ENCODE results near the gene OR2AK2. TPM values are rescaled to one million over a fixed set of nuclear protein-coding genes. Genes with fewer than 3 reads are reported as not detected.

OR2AK2 gene
- total RNA-seq, 1 donor from 2014 or later = not detected

DNA sequence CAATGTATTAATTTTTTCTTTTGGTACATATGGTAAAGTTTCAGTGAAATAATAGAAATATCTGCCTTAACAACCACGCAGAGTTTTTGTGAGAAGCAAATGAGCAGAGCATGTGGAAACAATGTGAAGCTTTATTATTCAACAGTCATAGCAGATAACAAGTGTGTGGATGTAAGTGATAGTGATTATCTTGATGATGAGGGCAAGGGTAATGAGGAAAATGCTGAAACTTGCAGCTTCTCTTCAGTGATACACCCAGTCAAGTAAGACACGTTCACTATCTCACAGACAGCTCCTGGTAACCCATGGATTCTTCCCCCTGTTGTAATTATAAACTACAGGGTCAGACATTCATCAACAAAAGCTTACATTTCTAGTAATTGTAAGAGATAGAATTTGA lies 33.8 kb downstream of the OR2AK2 start:
- TF ChIP-seq, protein P1, sequence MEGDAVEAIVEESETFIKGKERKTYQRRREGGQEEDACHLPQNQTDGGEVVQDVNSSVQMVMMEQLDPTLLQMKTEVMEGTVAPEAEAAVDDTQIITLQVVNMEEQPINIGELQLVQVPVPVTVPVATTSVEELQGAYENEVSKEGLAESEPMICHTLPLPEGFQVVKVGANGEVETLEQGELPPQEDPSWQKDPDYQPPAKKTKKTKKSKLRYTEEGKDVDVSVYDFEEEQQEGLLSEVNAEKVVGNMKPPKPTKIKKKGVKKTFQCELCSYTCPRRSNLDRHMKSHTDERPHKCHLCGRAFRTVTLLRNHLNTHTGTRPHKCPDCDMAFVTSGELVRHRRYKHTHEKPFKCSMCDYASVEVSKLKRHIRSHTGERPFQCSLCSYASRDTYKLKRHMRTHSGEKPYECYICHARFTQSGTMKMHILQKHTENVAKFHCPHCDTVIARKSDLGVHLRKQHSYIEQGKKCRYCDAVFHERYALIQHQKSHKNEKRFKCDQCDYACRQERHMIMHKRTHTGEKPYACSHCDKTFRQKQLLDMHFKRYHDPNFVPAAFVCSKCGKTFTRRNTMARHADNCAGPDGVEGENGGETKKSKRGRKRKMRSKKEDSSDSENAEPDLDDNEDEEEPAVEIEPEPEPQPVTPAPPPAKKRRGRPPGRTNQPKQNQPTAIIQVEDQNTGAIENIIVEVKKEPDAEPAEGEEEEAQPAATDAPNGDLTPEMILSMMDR (conservative IDR thresholded peaks at IDR 0.05) = no peak
- no peaks in the 10 kb centered on the region for H3K27me3 Mint-ChIP-seq
- H3K4me3 Mint-ChIP-seq = no peak overlapping the region
- no peaks in the 10 kb centered on the region for H3K36me3 Mint-ChIP-seq
- no peak for DNase-seq (ENCODE audit: extremely low spot score, unreplicated experiment)
- H3K9me3 Mint-ChIP-seq = peaks cover 11% of the 10 kb centered on the region
- H3K27ac Mint-ChIP-seq = no peak overlapping the region
- H3K4me1 Mint-ChIP-seq (ENCODE audit: unreplicated experiment) = no peaks in the 10 kb centered on the region

DNA sequence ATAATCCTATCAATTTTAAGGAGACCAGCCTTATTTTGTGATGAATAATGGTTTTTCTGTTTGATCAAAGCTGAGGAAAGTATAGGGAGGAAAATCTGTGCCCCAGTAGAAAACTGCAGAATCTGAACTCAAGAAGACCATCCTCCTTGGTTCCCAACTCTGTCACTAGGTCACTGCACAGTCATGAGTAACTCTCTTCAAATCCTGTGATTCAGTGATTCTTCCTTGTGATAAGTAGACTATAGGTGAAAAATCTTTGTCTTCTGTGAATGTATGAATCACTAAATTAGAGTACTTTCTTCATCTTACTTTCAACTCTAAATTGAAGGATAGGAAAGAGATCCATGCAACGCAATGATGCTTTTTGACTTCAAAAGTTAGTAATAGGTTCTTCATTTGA lies 35.1 kb downstream of the OR2AK2 start:
- no peaks in the 10 kb centered on the region for H3K27me3 Mint-ChIP-seq
- H3K27ac Mint-ChIP-seq = no peak overlapping the region
- no peak overlapping the region for H3K4me3 Mint-ChIP-seq
- TF ChIP-seq, protein P1 (conservative IDR thresholded peaks at IDR 0.05) = no peak
- H3K36me3 Mint-ChIP-seq = no peaks in the 10 kb centered on the region
- DNase-seq (ENCODE audit: extremely low spot score, unreplicated experiment) = no peak
- peaks cover 9% of the 10 kb centered on the region for H3K9me3 Mint-ChIP-seq
- no peaks in the 10 kb centered on the region for H3K4me1 Mint-ChIP-seq (ENCODE audit: unreplicated experiment)

DNA sequence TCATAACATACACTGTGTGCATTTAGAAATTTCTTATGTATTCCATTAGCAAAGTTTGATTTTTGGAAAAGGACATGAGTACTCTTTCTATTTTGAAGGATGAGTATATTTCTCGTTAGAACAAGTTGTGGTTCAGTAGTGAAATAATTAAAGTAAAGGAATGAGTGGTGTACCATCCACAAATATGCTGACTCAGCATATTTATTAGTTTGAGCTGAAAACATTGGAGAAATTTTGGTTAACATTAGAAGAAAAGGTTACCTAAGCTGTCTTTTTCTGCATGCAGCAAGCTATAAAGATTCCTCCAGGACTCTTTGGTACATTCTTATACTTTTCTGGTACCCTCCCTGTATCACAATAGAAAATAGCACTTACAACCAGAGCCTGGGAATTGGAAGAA lies 42.7 kb downstream of the OR2AK2 start:
- no peaks in the 10 kb centered on the region for H3K36me3 Mint-ChIP-seq
- TF ChIP-seq, protein P1 (conservative IDR thresholded peaks at IDR 0.05) = no peak
- no peak overlapping the region for H3K4me3 Mint-ChIP-seq
- H3K4me1 Mint-ChIP-seq (ENCODE audit: unreplicated experiment) = no peaks in the 10 kb centered on the region
- no peaks in the 10 kb centered on the region for H3K27me3 Mint-ChIP-seq
- DNase-seq (ENCODE audit: extremely low spot score, unreplicated experiment) = no peak
- H3K27ac Mint-ChIP-seq = no peak overlapping the region
- H3K9me3 Mint-ChIP-seq = peaks cover 9% of the 10 kb centered on the region

DNA sequence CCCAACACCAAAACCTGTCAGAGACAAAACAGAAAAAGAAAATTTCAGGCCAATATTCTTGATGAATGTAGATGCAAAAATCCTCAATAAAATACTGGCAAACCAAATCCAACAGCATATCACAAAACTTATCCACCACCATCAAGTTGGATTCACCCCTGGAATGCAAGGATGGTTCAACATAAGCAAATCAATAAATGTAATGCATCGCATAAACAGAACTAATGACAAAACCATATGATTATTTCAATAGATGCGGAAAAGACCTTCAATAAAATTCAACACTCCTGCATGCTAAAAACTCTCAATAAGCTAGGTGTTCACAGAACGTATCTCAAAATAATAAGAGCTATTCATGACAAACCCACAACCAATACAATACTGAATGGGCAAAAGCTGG lies 44.6 kb downstream of the OR2AK2 start:
- H3K27me3 Mint-ChIP-seq = no peaks in the 10 kb centered on the region
- H3K9me3 Mint-ChIP-seq = peaks cover 6% of the 10 kb centered on the region
- no peak overlapping the region for H3K4me3 Mint-ChIP-seq
- TF ChIP-seq, protein P1 (conservative IDR thresholded peaks at IDR 0.05) = no peak
- no peaks in the 10 kb centered on the region for H3K4me1 Mint-ChIP-seq (ENCODE audit: unreplicated experiment)
- no peak for DNase-seq (ENCODE audit: extremely low spot score, unreplicated experiment)
- H3K27ac Mint-ChIP-seq = no peak overlapping the region
- H3K36me3 Mint-ChIP-seq = no peaks in the 10 kb centered on the region

DNA sequence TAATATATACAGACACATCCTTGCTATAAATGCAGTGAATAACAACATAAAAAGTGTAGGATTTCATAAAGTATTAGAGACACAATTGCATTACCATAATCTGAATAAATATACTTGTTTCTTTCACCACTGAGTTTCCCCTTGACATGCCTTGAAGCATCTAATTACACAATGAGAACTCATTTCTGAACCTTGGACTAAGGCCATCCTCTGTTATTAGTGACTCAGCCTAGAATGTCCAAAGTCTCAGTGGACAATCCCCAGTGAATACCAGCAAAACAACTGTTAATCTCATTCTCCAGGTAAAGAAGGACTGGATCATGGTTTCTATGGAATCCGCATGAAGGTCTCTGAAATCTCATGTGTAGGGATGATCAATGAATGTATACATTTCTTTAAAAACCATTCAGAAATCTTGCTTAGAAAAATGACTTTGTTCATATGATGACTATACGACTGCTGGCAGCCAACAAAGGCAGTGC lies 48.2 kb downstream of the OR2AK2 start, which contains the start of gene OR2L5:
Gene OR2L5, plus strand, starts transcription at position 432 of the 482 bp plus-strand sequence. CDS start 8,288 bp downstream, outside the sequence.
- TF ChIP-seq, protein P1 (conservative IDR thresholded peaks at IDR 0.05) = no peak
- no peak for DNase-seq (ENCODE audit: extremely low spot score, unreplicated experiment)
- Mint-ChIP-seq H3K9me3 (peaks cover 6% of the 10 kb centered on the region), H3K27ac (no peak within 1 kb of the TSS), H3K27me3 (no peaks in the 10 kb centered on the region), H3K36me3 (no peaks in the 10 kb centered on the region), H3K4me1 (ENCODE audit: unreplicated experiment) (no peaks in the 10 kb centered on the region), H3K4me3 (no peak within 1 kb of the TSS)

DNA sequence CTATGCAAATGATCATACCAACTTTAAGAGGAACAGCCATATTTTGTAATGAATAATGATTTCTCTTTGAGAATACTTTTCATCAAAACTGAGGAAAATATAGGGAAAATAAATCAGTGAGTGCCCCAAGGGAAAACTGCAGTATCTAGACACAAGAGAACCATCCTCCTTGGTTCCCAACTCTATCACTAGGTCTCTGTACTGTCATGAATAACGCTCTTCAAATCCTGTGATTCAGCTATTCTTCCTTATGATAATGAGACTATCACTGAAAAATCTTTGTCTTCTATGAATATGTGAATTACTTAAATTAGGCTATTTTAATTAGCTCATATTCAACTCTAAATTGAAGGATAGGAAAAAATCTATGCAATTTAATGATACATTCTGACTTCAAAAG lies 50.8 kb downstream of the OR2AK2 start:
- TF ChIP-seq, protein P1 (conservative IDR thresholded peaks at IDR 0.05) = no peak
- no peak overlapping the region for H3K27ac Mint-ChIP-seq
- H3K27me3 Mint-ChIP-seq = no peaks in the 10 kb centered on the region
- no peak overlapping the region for H3K4me3 Mint-ChIP-seq
- H3K36me3 Mint-ChIP-seq = no peaks in the 10 kb centered on the region
- H3K4me1 Mint-ChIP-seq (ENCODE audit: unreplicated experiment) = no peaks in the 10 kb centered on the region
- no peak for DNase-seq (ENCODE audit: extremely low spot score, unreplicated experiment)
- H3K9me3 Mint-ChIP-seq = peaks cover 11% of the 10 kb centered on the region
